Measurements from ENCODE around the gene RTN4.

DNA sequence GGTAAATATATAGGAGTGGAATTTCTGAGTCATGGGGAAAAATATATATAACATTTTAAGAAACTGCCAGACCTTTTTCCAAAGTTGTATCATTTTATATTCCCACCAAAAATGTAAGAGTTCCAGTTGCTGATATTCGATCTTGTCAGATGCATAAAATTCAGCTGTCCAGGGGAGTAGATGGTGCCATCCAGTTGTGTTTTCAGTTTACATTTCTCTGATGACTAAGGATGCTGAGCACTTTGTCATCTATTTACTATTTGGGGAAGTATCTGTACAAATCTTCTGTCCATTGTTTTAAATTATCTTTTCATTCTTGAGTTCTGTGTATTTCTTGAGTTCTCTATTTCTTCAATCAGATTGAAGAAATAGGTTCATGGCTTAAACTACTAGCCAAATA, 126.1 kb downstream of the RTN4 start:
- TF ChIP-seq, protein P1, sequence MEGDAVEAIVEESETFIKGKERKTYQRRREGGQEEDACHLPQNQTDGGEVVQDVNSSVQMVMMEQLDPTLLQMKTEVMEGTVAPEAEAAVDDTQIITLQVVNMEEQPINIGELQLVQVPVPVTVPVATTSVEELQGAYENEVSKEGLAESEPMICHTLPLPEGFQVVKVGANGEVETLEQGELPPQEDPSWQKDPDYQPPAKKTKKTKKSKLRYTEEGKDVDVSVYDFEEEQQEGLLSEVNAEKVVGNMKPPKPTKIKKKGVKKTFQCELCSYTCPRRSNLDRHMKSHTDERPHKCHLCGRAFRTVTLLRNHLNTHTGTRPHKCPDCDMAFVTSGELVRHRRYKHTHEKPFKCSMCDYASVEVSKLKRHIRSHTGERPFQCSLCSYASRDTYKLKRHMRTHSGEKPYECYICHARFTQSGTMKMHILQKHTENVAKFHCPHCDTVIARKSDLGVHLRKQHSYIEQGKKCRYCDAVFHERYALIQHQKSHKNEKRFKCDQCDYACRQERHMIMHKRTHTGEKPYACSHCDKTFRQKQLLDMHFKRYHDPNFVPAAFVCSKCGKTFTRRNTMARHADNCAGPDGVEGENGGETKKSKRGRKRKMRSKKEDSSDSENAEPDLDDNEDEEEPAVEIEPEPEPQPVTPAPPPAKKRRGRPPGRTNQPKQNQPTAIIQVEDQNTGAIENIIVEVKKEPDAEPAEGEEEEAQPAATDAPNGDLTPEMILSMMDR (conservative IDR thresholded peaks at IDR 0.05; ENCODE audit: low read depth in 2 of 2), result no peak
- TF ChIP-seq POLR2AphosphoS5 (IDR thresholded peaks at IDR 0.05; ENCODE audit: low read depth) (no peak), STAT1 (IDR thresholded peaks at IDR 0.05; ENCODE audit: unreplicated experiment) (no peak), EZH2 (IDR thresholded peaks at IDR 0.05; ENCODE audit: low read depth, unreplicated experiment) (no peak), EZH2phosphoT487 (IDR thresholded peaks at IDR 0.05; ENCODE audit: unreplicated experiment) (no peak), JUNB (IDR thresholded peaks at IDR 0.05; ENCODE audit: unreplicated experiment) (no peak)

All from GM23338 (cell line).